Mesodermal cell (in vitro differentiated cells): ENCODE data around the gene SLC34A3.
A peak's percentile ranks its signal among the peaks of the same experiment; 100 is the strongest.

Experiments
- H3K27ac ChIP-seq: 2 replicates; pipeline ENCODE4 v1.7.0; 2013; ENCODE audit warnings: mild to moderate bottlenecking, low read depth, low read length, moderate library complexity; ENCODE audit not compliant: severe bottlenecking
- H3K36me3 ChIP-seq: 2 replicates; pipeline ENCODE4 v1.7.1; 2013; ENCODE audit warnings: mild to moderate bottlenecking, low read length, moderate library complexity; ENCODE audit not compliant: control insufficient read depth, insufficient read depth
- H3K4me1 ChIP-seq: one replicate; pipeline ENCODE4 v1.7.1; 2013; ENCODE audit warnings: mild to moderate bottlenecking, low read length; ENCODE audit not compliant: insufficient read depth, control insufficient read depth, poor library complexity, severe bottlenecking
- H3K4me3 ChIP-seq: 2 replicates; pipeline ENCODE4 v1.7.0; 2013; ENCODE audit warnings: low read length, control low read depth, mild to moderate bottlenecking; ENCODE audit not compliant: insufficient read depth, poor library complexity, severe bottlenecking; ENCODE audit errors: extremely low read depth
- H3K9me3 ChIP-seq: 2 replicates; pipeline ENCODE4 v1.7.1; 2013; ENCODE audit warnings: mild to moderate bottlenecking, low read length, moderate library complexity; ENCODE audit not compliant: control insufficient read depth
- WGBS, 2 experiments: methylation state at CpG; one replicate each; pipeline ENCODE4 v1.1.5; 2013; ENCODE audit warnings: missing lambda C conversion rate in 2 of 2; ENCODE audit not compliant: insufficient coverage in 2 of 2; 5-methylcytosine and 5-hydroxymethylcytosine counted together

Gene SLC34A3

GRCh38 chr9:137219757-137220316, 10.9 kb upstream of the SLC34A3 start:
- 96 to 98% methylated on average over 8 to 10 of the region's 10 CpGs for WGBS, 2 experiments
- peaks cover 17% of the 10 kb centered on the region for H3K36me3 ChIP-seq
- no peak overlapping the region for H3K4me3 ChIP-seq
- H3K27ac ChIP-seq, result no peak overlapping the region
- H3K4me1 ChIP-seq, result peaks cover 21% of the 10 kb centered on the region
- H3K9me3 ChIP-seq, result no peaks in the 10 kb centered on the region

GRCh38 chr9:137220317-137221094, 10.2 kb upstream of the SLC34A3 start:
- 96% methylated on average over 48 to 50 of the region's 52 CpGs for WGBS, 2 experiments
- H3K4me1 ChIP-seq, result peaks cover 21% of the 10 kb centered on the region
- no peak overlapping the region for H3K27ac ChIP-seq
- H3K4me3 ChIP-seq, result no peak overlapping the region
- peaks cover 11% of the 10 kb centered on the region for H3K36me3 ChIP-seq
- no peaks in the 10 kb centered on the region for H3K9me3 ChIP-seq

- Histone ChIP-seq H3K27ac (no peak overlapping the region), H3K36me3 (peaks cover 7% of the 10 kb centered on the region), H3K4me3 (no peak overlapping the region), H3K4me1 (peaks cover 21% of the 10 kb centered on the region), H3K9me3 (no peaks in the 10 kb centered on the region)
- WGBS, 2 experiments, result 95% methylated on average over 4 of the region's 14 CpGs; no CpG with 5 or more reads in 1 of the 2 experiments
These were observed 9.6 kb upstream of the SLC34A3 start for GRCh38 chr9:137221095-137221505.

GRCh38 chr9:137221506-137222111, 9.1 kb upstream of the SLC34A3 start:
- 8 to 20% methylated on average over 20 to 54 of the region's 61 CpGs for WGBS, 2 experiments
- Histone ChIP-seq H3K27ac (no peak overlapping the region), H3K36me3 (peaks cover 2% of the 10 kb centered on the region), H3K4me3 (peak overlapping the region; percentile 36), H3K4me1 (peaks cover 21% of the 10 kb centered on the region), H3K9me3 (no peaks in the 10 kb centered on the region)

GRCh38 chr9:137222190-137223077, 8.3 kb upstream of the SLC34A3 start, which contains the start of gene RNF208:
Gene RNF208, minus strand, starts transcription at chr9:137222240. Its CDS starts 1,028 bp downstream, at chr9:137221212.
- Histone ChIP-seq H3K4me3 (peak within 1 kb of the TSS; percentile 82), H3K27ac (no peak within 1 kb of the TSS), H3K9me3 (no peaks in the 10 kb centered on the region), H3K4me1 (peaks cover 21% of the 10 kb centered on the region), H3K36me3 (no peaks in the 10 kb centered on the region)
- 12 to 17% methylated on average over 44 to 70 of the region's 88 CpGs for WGBS, 2 experiments

- Histone ChIP-seq H3K36me3 (no peaks in the 10 kb centered on the region), H3K9me3 (no peaks in the 10 kb centered on the region), H3K4me1 (peaks cover 12% of the 10 kb centered on the region), H3K4me3 (peak overlapping the region; percentile 82), H3K27ac (peak overlapping the region; percentile 66)
- 4% methylated on average over 45 to 52 of the region's 63 CpGs for WGBS, 2 experiments
These were observed 7.4 kb upstream of the SLC34A3 start for GRCh38 chr9:137223078-137223970.

- Histone ChIP-seq H3K27ac (no peak within 1 kb of the TSS), H3K4me1 (peaks cover 7% of the 10 kb centered on the region), H3K36me3 (no peaks in the 10 kb centered on the region), H3K4me3 (peak within 1 kb of the TSS; percentile 82), H3K9me3 (no peaks in the 10 kb centered on the region)
- WGBS, 2 experiments, result 77 to 82% methylated on average over 16 to 17 of the region's 23 CpGs
These were observed 5.6 kb upstream of the SLC34A3 start, which contains the start of gene CYSRT1 for GRCh38 chr9:137224830-137225694. Gene CYSRT1, plus strand, starts transcription at chr9:137225174. Its CDS starts 448 bp downstream, at chr9:137225622.

GRCh38 chr9:137225699-137226331, 4.9 kb upstream of the SLC34A3 start:
- WGBS, 2 experiments, result 90 to 93% methylated on average over 13 to 21 of the region's 21 CpGs
- no peaks in the 10 kb centered on the region for H3K36me3 ChIP-seq
- H3K9me3 ChIP-seq, result no peaks in the 10 kb centered on the region
- peaks cover 7% of the 10 kb centered on the region for H3K4me1 ChIP-seq
- H3K4me3 ChIP-seq, result no peak overlapping the region
- H3K27ac ChIP-seq, result no peak overlapping the region
